ENCODE measurements around the gene ST3GAL4.

Gene ST3GAL4

DNA sequence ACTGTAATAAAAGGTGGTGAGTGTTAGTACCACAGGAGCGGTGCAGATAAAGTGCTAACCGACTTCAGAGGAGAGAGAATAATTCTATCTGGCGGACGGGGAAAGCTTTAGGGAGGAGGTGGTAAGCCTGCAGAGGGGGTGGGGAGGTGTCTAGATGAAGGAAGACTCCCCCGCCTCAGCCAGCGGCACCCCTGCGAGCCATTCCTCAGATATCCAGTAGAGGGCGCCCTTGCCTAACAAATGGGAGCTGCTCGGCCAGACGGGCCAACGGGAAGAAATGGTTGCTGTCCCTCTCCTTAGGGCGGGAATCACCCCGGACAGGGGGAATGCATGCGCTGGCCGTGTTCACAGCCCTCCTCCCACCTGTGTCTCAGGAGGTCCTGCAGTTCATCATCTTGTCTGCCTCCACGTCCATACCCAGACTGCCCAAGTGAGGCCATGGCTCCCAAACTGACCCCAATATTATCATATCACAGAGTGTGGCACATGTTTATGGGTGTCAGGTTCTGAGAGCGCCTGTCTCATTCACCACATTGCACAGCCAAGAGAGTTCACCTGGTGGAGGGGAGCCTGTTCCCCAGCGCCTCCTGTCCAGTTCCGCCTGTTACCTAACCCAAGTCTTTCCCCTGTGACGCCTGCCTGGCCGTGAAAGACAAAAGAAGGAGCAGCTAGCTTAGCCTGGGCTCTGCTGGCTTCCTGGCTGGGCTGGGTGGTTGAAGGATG lies 85.5 kb downstream of the ST3GAL4 start (continued):
- TF ChIP-seq, protein P1, sequence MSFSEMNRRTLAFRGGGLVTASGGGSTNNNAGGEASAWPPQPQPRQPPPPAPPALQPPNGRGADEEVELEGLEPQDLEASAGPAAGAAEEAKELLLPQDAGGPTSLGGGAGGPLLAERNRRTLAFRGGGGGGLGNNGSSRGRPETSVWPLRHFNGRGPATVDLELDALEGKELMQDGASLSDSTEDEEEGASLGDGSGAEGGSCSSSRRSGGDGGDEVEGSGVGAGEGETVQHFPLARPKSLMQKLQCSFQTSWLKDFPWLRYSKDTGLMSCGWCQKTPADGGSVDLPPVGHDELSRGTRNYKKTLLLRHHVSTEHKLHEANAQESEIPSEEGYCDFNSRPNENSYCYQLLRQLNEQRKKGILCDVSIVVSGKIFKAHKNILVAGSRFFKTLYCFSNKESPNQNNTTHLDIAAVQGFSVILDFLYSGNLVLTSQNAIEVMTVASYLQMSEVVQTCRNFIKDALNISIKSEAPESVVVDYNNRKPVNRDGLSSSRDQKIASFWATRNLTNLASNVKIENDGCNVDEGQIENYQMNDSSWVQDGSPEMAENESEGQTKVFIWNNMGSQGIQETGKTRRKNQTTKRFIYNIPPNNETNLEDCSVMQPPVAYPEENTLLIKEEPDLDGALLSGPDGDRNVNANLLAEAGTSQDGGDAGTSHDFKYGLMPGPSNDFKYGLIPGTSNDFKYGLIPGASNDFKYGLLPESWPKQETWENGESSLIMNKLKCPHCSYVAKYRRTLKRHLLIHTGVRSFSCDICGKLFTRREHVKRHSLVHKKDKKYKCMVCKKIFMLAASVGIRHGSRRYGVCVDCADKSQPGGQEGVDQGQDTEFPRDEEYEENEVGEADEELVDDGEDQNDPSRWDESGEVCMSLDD (tag by site-specific recombination; IDR thresholded peaks at IDR 0.05): no peak
- TF ChIP-seq WT1 (tag by site-specific recombination; IDR thresholded peaks at IDR 0.05): peak; percentile 74
- no peak for TF ChIP-seq ZNF76 (tag by site-specific recombination; IDR thresholded peaks at IDR 0.05; ENCODE audit: borderline replicate concordance, low read depth)
- no peak for TF ChIP-seq ZNF292 (tag by site-specific recombination; IDR thresholded peaks at IDR 0.05; ENCODE audit: borderline replicate concordance, low read depth)
- no peak for TF ChIP-seq KLF10 (tag by site-specific recombination; IDR thresholded peaks at IDR 0.05)
- TF ChIP-seq ZSCAN16 (tag by site-specific recombination; IDR thresholded peaks at IDR 0.05): no peak
- TF ChIP-seq ZNF561 (tag by site-specific recombination; IDR thresholded peaks at IDR 0.05; ENCODE audit: borderline replicate concordance): peak; percentile 38; the same call in 1 of the 2 replicates
- TF ChIP-seq SP3 (tag by site-specific recombination; IDR thresholded peaks at IDR 0.05): no peak
- TF ChIP-seq ZFP3 (tag by site-specific recombination; IDR thresholded peaks at IDR 0.05; ENCODE audit: low read depth): no peak
- TF ChIP-seq ZNF426 (tag by site-specific recombination; IDR thresholded peaks at IDR 0.05): no peak
- no peak for TF ChIP-seq ZNF133 (tag by site-specific recombination; IDR thresholded peaks at IDR 0.05)
- TF ChIP-seq, protein P2, sequence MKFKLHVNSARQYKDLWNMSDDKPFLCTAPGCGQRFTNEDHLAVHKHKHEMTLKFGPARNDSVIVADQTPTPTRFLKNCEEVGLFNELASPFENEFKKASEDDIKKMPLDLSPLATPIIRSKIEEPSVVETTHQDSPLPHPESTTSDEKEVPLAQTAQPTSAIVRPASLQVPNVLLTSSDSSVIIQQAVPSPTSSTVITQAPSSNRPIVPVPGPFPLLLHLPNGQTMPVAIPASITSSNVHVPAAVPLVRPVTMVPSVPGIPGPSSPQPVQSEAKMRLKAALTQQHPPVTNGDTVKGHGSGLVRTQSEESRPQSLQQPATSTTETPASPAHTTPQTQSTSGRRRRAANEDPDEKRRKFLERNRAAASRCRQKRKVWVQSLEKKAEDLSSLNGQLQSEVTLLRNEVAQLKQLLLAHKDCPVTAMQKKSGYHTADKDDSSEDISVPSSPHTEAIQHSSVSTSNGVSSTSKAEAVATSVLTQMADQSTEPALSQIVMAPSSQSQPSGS (tag by site-specific recombination; IDR thresholded peaks at IDR 0.05; ENCODE audit: low read depth): no peak
- TF ChIP-seq ZNF146 (tag by site-specific recombination; IDR thresholded peaks at IDR 0.05): no peak
- TF ChIP-seq KLF9 (tag by site-specific recombination; IDR thresholded peaks at IDR 0.05; ENCODE audit: low read depth): no peak
- no peak for TF ChIP-seq MEIS1 (CRISPR knock-in tag; IDR thresholded peaks at IDR 0.05; ENCODE audit: borderline replicate concordance)
- TF ChIP-seq YY1 (tag by site-specific recombination; IDR thresholded peaks at IDR 0.05): no peak
- no peak for TF ChIP-seq ZNF274 (IDR thresholded peaks at IDR 0.05; ENCODE audit: low read length)
- TF ChIP-seq ZNF274 (tag by site-specific recombination; IDR thresholded peaks at IDR 0.05; ENCODE audit: borderline replicate concordance): no peak
- TF ChIP-seq GLI4 (tag by site-specific recombination; IDR thresholded peaks at IDR 0.05): no peak
- TF ChIP-seq ZNF155 (tag by site-specific recombination; IDR thresholded peaks at IDR 0.05): no peak
- TF ChIP-seq, protein P3, sequence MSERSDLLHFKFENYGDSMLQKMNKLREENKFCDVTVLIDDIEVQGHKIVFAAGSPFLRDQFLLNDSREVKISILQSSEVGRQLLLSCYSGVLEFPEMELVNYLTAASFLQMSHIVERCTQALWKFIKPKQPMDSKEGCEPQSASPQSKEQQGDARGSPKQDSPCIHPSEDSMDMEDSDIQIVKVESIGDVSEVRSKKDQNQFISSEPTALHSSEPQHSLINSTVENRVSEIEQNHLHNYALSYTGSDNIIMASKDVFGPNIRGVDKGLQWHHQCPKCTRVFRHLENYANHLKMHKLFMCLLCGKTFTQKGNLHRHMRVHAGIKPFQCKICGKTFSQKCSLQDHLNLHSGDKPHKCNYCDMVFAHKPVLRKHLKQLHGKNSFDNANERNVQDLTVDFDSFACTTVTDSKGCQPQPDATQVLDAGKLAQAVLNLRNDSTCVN (tag by site-specific recombination; optimal IDR thresholded peaks at IDR 0.05): no peak
- peak; percentile 18; the same call in 1 of the 2 replicates for TF ChIP-seq SP7 (tag by site-specific recombination; IDR thresholded peaks at IDR 0.05)
- no peak for TF ChIP-seq ZNF707 (tag by site-specific recombination; IDR thresholded peaks at IDR 0.05)
- TF ChIP-seq SP2 (tag by site-specific recombination; IDR thresholded peaks at IDR 0.05): no peak
- TF ChIP-seq ZNF768 (tag by site-specific recombination; IDR thresholded peaks at IDR 0.05): no peak
- no peak for TF ChIP-seq ZNF701 (tag by site-specific recombination; IDR thresholded peaks at IDR 0.05)
- TF ChIP-seq IKZF3 (tag by site-specific recombination; IDR thresholded peaks at IDR 0.05): peak; percentile 63; the same call in 1 of the 2 replicates
